ENCODE results near the gene GAB3.

GRCh38 chrX:154793084-154793795, 42.4 kb upstream of the GAB3 start:
- no peak for TF ChIP-seq RAD21 (IDR thresholded peaks at IDR 0.05; ENCODE audit: low read length)
- no peak for TF ChIP-seq POLR2A (IDR thresholded peaks at IDR 0.05; ENCODE audit: low read depth, low read length)
- no peak for TF ChIP-seq NFE2L2 (IDR thresholded peaks at IDR 0.05; ENCODE audit: low read depth, low read length)
- TF ChIP-seq CTCF (conservative IDR thresholded peaks at IDR 0.05; ENCODE audit: low read depth, low read length) = no peak
- no peak for TF ChIP-seq SMC3 (IDR thresholded peaks at IDR 0.05; ENCODE audit: low read depth, low read length)
- TF ChIP-seq CHD1 (IDR thresholded peaks at IDR 0.05; ENCODE audit: low read depth, low read length) = no peak
- TF ChIP-seq MAFK (IDR thresholded peaks at IDR 0.05; ENCODE audit: low read depth, low read length) = no peak
- TF ChIP-seq RCOR1 (IDR thresholded peaks at IDR 0.05; ENCODE audit: insufficient replicate concordance, low read length) = no peak
- no peak for TF ChIP-seq FOS (IDR thresholded peaks at IDR 0.05; ENCODE audit: low read depth, low read length)
- no peak for TF ChIP-seq CEBPB (IDR thresholded peaks at IDR 0.05; ENCODE audit: low read depth, low read length)
- TF ChIP-seq USF2 (IDR thresholded peaks at IDR 0.05; ENCODE audit: low read depth, low read length) = no peak
- TF ChIP-seq BHLHE40 (IDR thresholded peaks at IDR 0.05; ENCODE audit: low read depth, low read length) = no peak
- no peak for TF ChIP-seq RFX5 (IDR thresholded peaks at IDR 0.05; ENCODE audit: low read depth, low read length)
- no peak for TF ChIP-seq MXI1 (IDR thresholded peaks at IDR 0.05; ENCODE audit: borderline replicate concordance, low read depth, low read length)
